ENCODE measurements around the gene REEP5. TPM values are rescaled to one million over a fixed set of nuclear protein-coding genes. Genes with fewer than 3 reads are reported as not detected.

Gene REEP5
- total RNA-seq: 100 to 1,000 TPM in 2 of 4 donors, 10 to 100 TPM in 2; 67.2 to 116 (median 89.9) TPM

GRCh38 chr5:112921833-112922817 lies at the start of gene REEP5:
TSS of gene REEP5 (minus strand) at chr5:112922227. CDS start at chr5:112922190, 37 bp downstream.
- Histone ChIP-seq H3K4me3 (peak within 1 kb of the TSS; percentile 65 to 100 (median 88)), H3K27me3 (no peaks in the 10 kb centered on the region), H3K36me3 (peaks cover 0 to 27% of the 10 kb centered on the region in 2 donors), H3K9me3 (no peaks in the 10 kb centered on the region), H3K4me1 (peaks cover 36 to 42% of the 10 kb centered on the region in 2 donors), H3K27ac (peak within 1 kb of the TSS; percentile 93 to 100 (median 98))
- peak; percentile 80 to 83 for ATAC-seq
- intact Hi-C loops (cut with DNase I; ENCODE audit: low total_unique reads) (loop anchor here (1.0 to 5.0 kb wide), 5 partner anchors 40 to 215 kb away; partner anchors contain the start of genes DCP2 and SRP19), in situ Hi-C loops (cut with MboI; ENCODE audit: low sequenced_read_pairs in 4 of 4) (no loop called here)
- peak; percentile 66 to 80 for DNase-seq
- TF ChIP-seq, protein P1, sequence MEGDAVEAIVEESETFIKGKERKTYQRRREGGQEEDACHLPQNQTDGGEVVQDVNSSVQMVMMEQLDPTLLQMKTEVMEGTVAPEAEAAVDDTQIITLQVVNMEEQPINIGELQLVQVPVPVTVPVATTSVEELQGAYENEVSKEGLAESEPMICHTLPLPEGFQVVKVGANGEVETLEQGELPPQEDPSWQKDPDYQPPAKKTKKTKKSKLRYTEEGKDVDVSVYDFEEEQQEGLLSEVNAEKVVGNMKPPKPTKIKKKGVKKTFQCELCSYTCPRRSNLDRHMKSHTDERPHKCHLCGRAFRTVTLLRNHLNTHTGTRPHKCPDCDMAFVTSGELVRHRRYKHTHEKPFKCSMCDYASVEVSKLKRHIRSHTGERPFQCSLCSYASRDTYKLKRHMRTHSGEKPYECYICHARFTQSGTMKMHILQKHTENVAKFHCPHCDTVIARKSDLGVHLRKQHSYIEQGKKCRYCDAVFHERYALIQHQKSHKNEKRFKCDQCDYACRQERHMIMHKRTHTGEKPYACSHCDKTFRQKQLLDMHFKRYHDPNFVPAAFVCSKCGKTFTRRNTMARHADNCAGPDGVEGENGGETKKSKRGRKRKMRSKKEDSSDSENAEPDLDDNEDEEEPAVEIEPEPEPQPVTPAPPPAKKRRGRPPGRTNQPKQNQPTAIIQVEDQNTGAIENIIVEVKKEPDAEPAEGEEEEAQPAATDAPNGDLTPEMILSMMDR (IDR thresholded peaks at IDR 0.05 in 4 of 5, conservative IDR thresholded peaks at IDR 0.05 in 1 of 5): peak; percentile 74 to 96 (median 90)
- peak; percentile 84 to 89 for TF ChIP-seq POLR2A (IDR thresholded peaks at IDR 0.05)

GRCh38 chr5:112971276-112971675 lies 49.2 kb upstream of the REEP5 start:
- Histone ChIP-seq H3K4me1 (peaks cover 3 to 6% of the 10 kb centered on the region in 2 donors), H3K27me3 (no peaks in the 10 kb centered on the region), H3K4me3 (no peak overlapping the region), H3K9me3 (no peaks in the 10 kb centered on the region), H3K36me3 (no peaks in the 10 kb centered on the region), H3K27ac (no peak overlapping the region)
- intact Hi-C loops (cut with DNase I; ENCODE audit: low total_unique reads) (no loop called here), in situ Hi-C loops (cut with MboI; ENCODE audit: low sequenced_read_pairs in 4 of 4) (no loop called here)
- DNase-seq (no peak), ATAC-seq (no peak)
- no peak for TF ChIP-seq POLR2A (IDR thresholded peaks at IDR 0.05)
- TF ChIP-seq, protein P1 (IDR thresholded peaks at IDR 0.05 in 4 of 5, conservative IDR thresholded peaks at IDR 0.05 in 1 of 5): no peak

DNA sequence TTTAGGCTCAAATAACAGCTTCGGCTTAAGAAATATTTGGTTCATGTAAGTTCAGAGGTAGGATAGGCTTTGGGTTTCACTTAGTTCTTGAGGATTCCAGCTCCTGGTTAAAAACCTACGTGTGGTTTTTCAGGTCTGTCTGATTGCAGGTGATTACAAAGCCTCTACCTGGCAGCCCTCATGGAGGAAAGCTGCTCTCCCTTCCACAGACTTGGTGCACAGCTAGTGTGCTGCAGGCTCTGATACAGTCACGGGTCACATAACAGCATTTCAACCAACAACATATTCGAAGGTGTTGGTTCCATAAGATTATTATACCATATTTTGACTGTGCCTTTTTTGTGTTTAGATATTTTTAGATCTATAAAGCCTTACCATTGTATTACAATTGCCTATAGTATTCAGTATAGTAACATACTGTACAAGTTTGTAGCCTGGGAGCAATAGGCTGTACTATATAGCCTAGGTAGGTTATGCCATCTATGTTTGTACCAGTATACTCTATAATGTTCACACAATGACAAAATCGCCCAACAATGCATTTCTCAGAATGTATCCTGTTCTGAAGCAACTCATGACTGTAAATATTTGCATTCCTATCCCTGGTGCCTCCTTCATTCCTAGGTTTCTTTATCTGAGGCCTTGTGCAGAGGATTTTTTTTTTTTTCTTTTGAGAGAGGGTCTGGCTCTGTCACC lies 46.5 kb upstream of the REEP5 start:
- intact Hi-C loops (cut with DNase I; ENCODE audit: low total_unique reads): no loop called here
- in situ Hi-C loops (cut with MboI; ENCODE audit: low sequenced_read_pairs in 4 of 4): no loop called here
- no peaks in the 10 kb centered on the region for H3K27me3 ChIP-seq

GRCh38 chr5:112967520-112968083 lies 45.6 kb upstream of the REEP5 start:
- Histone ChIP-seq H3K9me3 (no peaks in the 10 kb centered on the region), H3K4me3 (no peak overlapping the region), H3K27me3 (no peaks in the 10 kb centered on the region), H3K27ac (no peak overlapping the region), H3K4me1 (peaks cover 8 to 14% of the 10 kb centered on the region in 2 donors), H3K36me3 (no peaks in the 10 kb centered on the region)
- in situ Hi-C loops (cut with MboI; ENCODE audit: low sequenced_read_pairs in 4 of 4) (no loop called here), intact Hi-C loops (cut with DNase I; ENCODE audit: low total_unique reads) (no loop called here)
- DNase-seq: no peak
- TF ChIP-seq, protein P1 (IDR thresholded peaks at IDR 0.05 in 4 of 5, conservative IDR thresholded peaks at IDR 0.05 in 1 of 5): no peak
- TF ChIP-seq POLR2A (IDR thresholded peaks at IDR 0.05): no peak
- no peak for ATAC-seq

More for the DNA sequence above, 46.5 kb upstream of the REEP5 start:
- Histone ChIP-seq H3K36me3 (no peaks in the 10 kb centered on the region), H3K27ac (no peak overlapping the region), H3K4me1 (peaks cover 5 to 9% of the 10 kb centered on the region in 2 donors), H3K9me3 (no peaks in the 10 kb centered on the region), H3K4me3 (no peak overlapping the region)
- DNase-seq (no peak), ATAC-seq (no peak)
- TF ChIP-seq, protein P1 (IDR thresholded peaks at IDR 0.05 in 4 of 5, conservative IDR thresholded peaks at IDR 0.05 in 1 of 5): no peak
- no peak for TF ChIP-seq POLR2A (IDR thresholded peaks at IDR 0.05)
